OCI-LY7 (cell line): ENCODE results near the gene SPATA6. TPM values are rescaled to one million over a fixed set of nuclear protein-coding genes. Genes with fewer than 3 reads are reported as not detected.

Source experiments
- BruUV-seq: library from RNA; stranded (reverse); fragments of 400-500 nt; replicated peaks from 2 replicates; lab custom pipeline; 2021; lab: Mats Ljungman, UMichigan
- CTCF ChIA-PET: fragments of 300-600 bp; sonication (Branson Sonifier 250); formaldehyde crosslinking; loops from one replicate; lab custom pipeline; 2022; ENCODE audit warnings: antibody characterized with exemption; ENCODE audit not compliant: unreplicated experiment; lab: Charles Lee
- POLR2A ChIA-PET: fragments of 300-600 bp; sonication (Branson Sonifier 250); formaldehyde crosslinking; loops from one replicate; lab custom pipeline; 2022; ENCODE audit warnings: antibody characterized with exemption; lab: Charles Lee
- DNase-seq: peaks from one replicate; pipeline ENCODE4 v3.0.0-alpha.2; 2015; ENCODE audit warnings: low spot score
- H2AFZ ChIP-seq: fragments of 200-600 bp; sonication (generic), shearing (Covaris generic); 2 replicates; pipeline ENCODE4 v1.6.1; 2014; ENCODE audit warnings: mild to moderate bottlenecking, antibody characterized with exemption, low read length, moderate library complexity
- H3K27ac ChIP-seq: fragments of 200-600 bp; sonication (generic); 2 replicates; pipeline ENCODE4 v1.5.1; 2014; ENCODE audit warnings: mixed run types, low read depth, mild to moderate bottlenecking, moderate library complexity, low read length, inconsistent platforms; ENCODE audit not compliant: poor library complexity, severe bottlenecking
- H3K36me3 ChIP-seq: fragments of 200-600 bp; sonication (generic); 2 replicates; pipeline ENCODE4 v1.6.1; 2014; ENCODE audit warnings: mild to moderate bottlenecking, antibody characterized with exemption, low read length, moderate library complexity, mixed read lengths; ENCODE audit not compliant: insufficient read depth
- H3K4me1 ChIP-seq: fragments of 200-600 bp; sonication (generic); 2 replicates; pipeline ENCODE4 v1.5.1; 2014; ENCODE audit warnings: mild to moderate bottlenecking, low read length; ENCODE audit not compliant: insufficient read depth, poor library complexity, severe bottlenecking
- H3K4me2 ChIP-seq: fragments of 200-600 bp; sonication (generic); 2 replicates; pipeline ENCODE4 v1.6.1; 2014; ENCODE audit warnings: mild to moderate bottlenecking, low read length
- H3K4me3 ChIP-seq: fragments of 200-600 bp; sonication (generic); 2 replicates; pipeline ENCODE4 v1.5.1; 2014; ENCODE audit warnings: mild to moderate bottlenecking, low read depth, low read length; ENCODE audit not compliant: poor library complexity, severe bottlenecking
- H3K79me2 ChIP-seq: fragments of 200-600 bp; sonication (generic); 2 replicates; pipeline ENCODE4 v1.6.1; 2016; ENCODE audit warnings: low read depth, mild to moderate bottlenecking, low read length, moderate library complexity, mixed read lengths; ENCODE audit not compliant: insufficient read depth
- H3K9me2 ChIP-seq: fragments of 200-600 bp; sonication (generic); 2 replicates; pipeline ENCODE4 v1.6.1; 2016; ENCODE audit warnings: mild to moderate bottlenecking, low read length, mixed read lengths; ENCODE audit not compliant: insufficient read depth
- H3K9me3 ChIP-seq: fragments of 200-600 bp; sonication (generic); 2 replicates; pipeline ENCODE4 v1.6.1; 2014; ENCODE audit warnings: mild to moderate bottlenecking, mixed run types, low read length, mixed read lengths
- H4K20me1 ChIP-seq: fragments of 200-600 bp; sonication (generic); 2 replicates; pipeline ENCODE4 v1.6.1; 2014; ENCODE audit warnings: mild to moderate bottlenecking, antibody characterized with exemption, low read length, moderate library complexity, mixed read lengths; ENCODE audit not compliant: insufficient read depth
- EZH2phosphoT487 ChIP-seq: fragments of 200-600 bp; sonication (generic); IDR thresholded peaks from 2 replicates; pipeline ENCODE4 v1.6.1; 2018; ENCODE audit warnings: low read depth, borderline replicate concordance, mild to moderate bottlenecking, mixed run types, antibody characterized with exemption, low read length, moderate library complexity, mixed read lengths
- intact Hi-C: fragments of 100-400 bp; cut with micrococcal nuclease; formaldehyde crosslinking; loops from one replicate; pipeline ENCODE4 v1.10.0; 2022; ENCODE audit not compliant: unreplicated experiment
- total RNA-seq, 2 experiments: library from RNA; depleted of rRNA in 1 of 2; stranded (reverse); fragments of >200 nt in 1 of 2; shearing (Covaris generic) in 1 of 2; gene quantifications; 2 replicates each; pipeline ENCODE4 v1.2.3, GENCODE V29; 2014 to 2022
- TF ChIP-seq, protein P1 (sequence below): fragments of 200-600 bp; sonication (generic); conservative IDR thresholded peaks from 2 replicates; pipeline ENCODE4 v1.5.1; 2014; ENCODE audit warnings: mild to moderate bottlenecking, antibody characterized with exemption, low read length, moderate library complexity, mixed read lengths

The SPATA6 gene
- total RNA-seq, 2 experiments from 2014 or later, result 2.5 TPM; not detected in 1

DNA sequence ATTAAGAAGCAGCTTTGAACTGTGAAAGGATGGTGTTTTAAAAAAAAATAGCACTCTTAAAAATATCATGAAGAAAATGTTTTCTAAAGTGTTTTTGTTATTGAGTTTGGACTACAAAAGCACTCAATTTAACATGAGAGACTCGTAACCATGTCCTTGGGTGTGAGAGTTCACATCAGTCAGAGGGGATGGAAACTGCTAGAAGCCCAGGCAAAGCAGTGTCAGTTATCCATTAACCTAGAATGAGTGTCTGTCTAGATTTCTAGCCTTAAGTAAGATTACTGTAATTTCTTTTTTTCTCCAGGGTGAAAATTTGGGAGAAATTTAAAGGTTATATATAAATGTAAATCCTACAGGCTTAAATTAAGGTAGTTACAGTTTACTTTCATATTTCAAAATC, 217.8 kb downstream of the SPATA6 start:
- Histone ChIP-seq H3K4me2 (no peak overlapping the region), H3K9me2 (no peaks in the 10 kb centered on the region), H3K9me3 (no peaks in the 10 kb centered on the region), H3K79me2 (no peaks in the 10 kb centered on the region), H3K36me3 (no peaks in the 10 kb centered on the region), H3K4me1 (no peaks in the 10 kb centered on the region), H3K27ac (no peak overlapping the region), H4K20me1 (no peaks in the 10 kb centered on the region), H2AFZ (no peak overlapping the region), H3K4me3 (no peak overlapping the region)
- DNase-seq, result no peak
- TF ChIP-seq, protein P1, sequence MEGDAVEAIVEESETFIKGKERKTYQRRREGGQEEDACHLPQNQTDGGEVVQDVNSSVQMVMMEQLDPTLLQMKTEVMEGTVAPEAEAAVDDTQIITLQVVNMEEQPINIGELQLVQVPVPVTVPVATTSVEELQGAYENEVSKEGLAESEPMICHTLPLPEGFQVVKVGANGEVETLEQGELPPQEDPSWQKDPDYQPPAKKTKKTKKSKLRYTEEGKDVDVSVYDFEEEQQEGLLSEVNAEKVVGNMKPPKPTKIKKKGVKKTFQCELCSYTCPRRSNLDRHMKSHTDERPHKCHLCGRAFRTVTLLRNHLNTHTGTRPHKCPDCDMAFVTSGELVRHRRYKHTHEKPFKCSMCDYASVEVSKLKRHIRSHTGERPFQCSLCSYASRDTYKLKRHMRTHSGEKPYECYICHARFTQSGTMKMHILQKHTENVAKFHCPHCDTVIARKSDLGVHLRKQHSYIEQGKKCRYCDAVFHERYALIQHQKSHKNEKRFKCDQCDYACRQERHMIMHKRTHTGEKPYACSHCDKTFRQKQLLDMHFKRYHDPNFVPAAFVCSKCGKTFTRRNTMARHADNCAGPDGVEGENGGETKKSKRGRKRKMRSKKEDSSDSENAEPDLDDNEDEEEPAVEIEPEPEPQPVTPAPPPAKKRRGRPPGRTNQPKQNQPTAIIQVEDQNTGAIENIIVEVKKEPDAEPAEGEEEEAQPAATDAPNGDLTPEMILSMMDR, result no peak
- no peak for TF ChIP-seq EZH2phosphoT487
- CTCF ChIA-PET, result no interaction called here
- intact Hi-C loops, result no loop called here
- POLR2A ChIA-PET, result interaction anchor here (0.5 kb wide), 1 partner anchor 127 kb away, joined by 3 read pairs; no protein-coding TSS in a partner anchor
- BruUV-seq, result no TSS peak

GRCh38 chr1:48251821-48252220, 220.2 kb downstream of the SPATA6 start:
- no TSS peak for BruUV-seq
- ChIA-PET CTCF (no interaction called here), POLR2A (no interaction called here)
- Histone ChIP-seq H3K36me3 (no peaks in the 10 kb centered on the region), H3K4me2 (no peak overlapping the region), H2AFZ (no peak overlapping the region), H3K4me1 (no peaks in the 10 kb centered on the region), H3K4me3 (no peak overlapping the region), H3K9me2 (no peaks in the 10 kb centered on the region), H4K20me1 (no peaks in the 10 kb centered on the region), H3K9me3 (no peaks in the 10 kb centered on the region), H3K27ac (no peak overlapping the region), H3K79me2 (no peaks in the 10 kb centered on the region)
- DNase-seq, result no peak
- intact Hi-C loops, result no loop called here
- TF ChIP-seq, protein P1, result no peak
- TF ChIP-seq EZH2phosphoT487, result no peak

GRCh38 chr1:48251323-48251722, 220.7 kb downstream of the SPATA6 start:
- TF ChIP-seq, protein P1, result no peak
- TF ChIP-seq EZH2phosphoT487, result no peak
- no peaks in the 10 kb centered on the region for H3K36me3 ChIP-seq
- no peak overlapping the region for H3K4me2 ChIP-seq
- H3K9me2 ChIP-seq, result no peaks in the 10 kb centered on the region
- BruUV-seq, result no TSS peak
- POLR2A ChIA-PET, result no interaction called here
- DNase-seq, result no peak
- H2AFZ ChIP-seq, result no peak overlapping the region
- no peaks in the 10 kb centered on the region for H3K4me1 ChIP-seq
- H3K27ac ChIP-seq, result no peak overlapping the region
- CTCF ChIA-PET, result no interaction called here
- H4K20me1 ChIP-seq, result no peaks in the 10 kb centered on the region
- no peaks in the 10 kb centered on the region for H3K79me2 ChIP-seq
- intact Hi-C loops, result no loop called here
- no peak overlapping the region for H3K4me3 ChIP-seq
- no peaks in the 10 kb centered on the region for H3K9me3 ChIP-seq
